Measurements from ENCODE around the gene INCENP. TPM values are rescaled to one million over a fixed set of nuclear protein-coding genes. Genes with fewer than 3 reads are reported as not detected.

INCENP gene
- total and polyA plus RNA-seq, 3 experiments from 2014 or later, result 3.1 to 69.5 (median 65.5) TPM

DNA sequence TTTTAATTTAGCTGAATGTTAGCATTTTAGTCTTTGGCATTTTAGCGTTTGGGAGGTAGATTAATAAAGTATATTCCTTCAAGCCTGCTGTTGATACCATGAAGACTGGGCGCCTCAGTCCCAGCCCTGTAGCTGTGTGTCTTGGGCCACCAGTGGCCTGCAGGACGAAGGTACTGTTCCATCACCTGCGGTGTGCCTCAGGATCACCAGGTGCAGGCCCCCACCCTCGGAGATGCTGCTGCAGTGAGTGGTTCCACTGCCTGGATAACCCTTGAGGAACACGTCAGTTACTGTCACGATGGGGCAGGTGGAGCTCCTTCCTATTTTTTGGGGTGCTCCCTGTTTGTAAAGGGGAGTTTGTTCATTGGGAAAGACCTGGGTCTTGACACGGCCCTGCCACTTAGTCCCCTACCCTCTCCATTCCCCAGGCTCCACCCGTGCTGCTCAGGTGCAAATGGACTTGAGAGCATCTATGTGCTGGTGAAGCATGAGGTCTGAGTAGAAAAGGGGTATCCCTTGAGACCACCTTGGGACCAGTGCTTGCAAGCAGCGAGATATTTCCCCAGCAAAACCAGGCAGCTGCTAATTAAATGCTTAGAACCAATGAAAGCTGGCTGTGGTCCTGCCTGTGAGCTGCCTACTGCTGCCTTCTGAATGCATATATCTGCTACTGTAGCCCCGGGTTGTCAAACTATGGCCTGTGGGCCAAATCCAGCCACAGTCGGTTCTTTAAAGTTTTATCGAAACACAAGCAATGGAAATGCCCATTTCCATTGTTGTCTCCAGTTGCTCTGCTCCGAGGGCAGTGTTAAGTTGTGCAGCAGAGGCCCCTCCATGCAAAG lies 28.7 kb downstream of the INCENP start:
- no peaks in the 10 kb centered on the region for H3K4me1 ChIP-seq (ENCODE audit: insufficient read depth, low read length)
- H3K27ac ChIP-seq (ENCODE audit: low read depth, low read length), result no peak overlapping the region
- Mint-ChIP-seq H3K36me3 (peaks cover 4 to 57% (median 14%) of the 10 kb centered on the region in 3 donors), H3K27me3 (no peaks in the 10 kb centered on the region), H3K27ac (no peak overlapping the region), H3K4me3 (no peak overlapping the region), H3K4me1 (no peaks in the 10 kb centered on the region), H3K9me3 (no peaks in the 10 kb centered on the region)
- H3K9me3 ChIP-seq (ENCODE audit: low read length), result no peaks in the 10 kb centered on the region
- peaks cover 15% of the 10 kb centered on the region for H3K36me3 ChIP-seq (ENCODE audit: insufficient read depth, low read length)
- no peaks in the 10 kb centered on the region for H3K27me3 ChIP-seq (ENCODE audit: insufficient read depth, low read length, poor library complexity, severe bottlenecking)
- no peak overlapping the region for H3K4me3 ChIP-seq (ENCODE audit: low read length)
- ChIA-PET POLR2A (no interaction called here), CTCF (no interaction called here)
- no peak for DNase-seq

DNA sequence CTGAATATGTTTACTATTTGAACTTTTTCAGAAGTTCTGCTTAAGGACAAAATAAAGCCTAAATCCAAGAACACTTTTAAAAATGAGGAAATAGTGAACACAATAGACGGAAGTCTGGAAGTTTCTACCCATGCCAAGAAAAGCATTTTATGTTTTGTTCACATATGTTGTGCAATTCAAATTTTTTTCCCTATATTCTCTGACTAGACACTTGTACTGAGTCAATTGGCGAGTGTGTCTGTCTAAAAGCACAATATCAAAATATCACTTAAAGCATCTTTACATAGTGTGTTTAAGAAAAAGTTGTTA lies 29.2 kb downstream of the INCENP start:
- H3K9me3 Mint-ChIP-seq, result no peaks in the 10 kb centered on the region
- Histone ChIP-seq H3K4me1 (ENCODE audit: insufficient read depth, low read length) (no peaks in the 10 kb centered on the region), H3K27me3 (ENCODE audit: insufficient read depth, low read length, poor library complexity, severe bottlenecking) (no peaks in the 10 kb centered on the region), H3K4me3 (ENCODE audit: low read length) (no peak overlapping the region), H3K9me3 (ENCODE audit: low read length) (no peaks in the 10 kb centered on the region), H3K27ac (ENCODE audit: low read depth, low read length) (no peak overlapping the region), H3K36me3 (ENCODE audit: insufficient read depth, low read length) (peaks cover 10% of the 10 kb centered on the region)
- DNase-seq, result no peak
- peaks cover 4 to 51% (median 10%) of the 10 kb centered on the region in 3 donors for H3K36me3 Mint-ChIP-seq
- POLR2A ChIA-PET, result no interaction called here
- no peaks in the 10 kb centered on the region for H3K4me1 Mint-ChIP-seq
- CTCF ChIA-PET, result no interaction called here
- H3K4me3 Mint-ChIP-seq, result no peak overlapping the region
- H3K27me3 Mint-ChIP-seq, result no peaks in the 10 kb centered on the region
- no peak overlapping the region for H3K27ac Mint-ChIP-seq

DNA sequence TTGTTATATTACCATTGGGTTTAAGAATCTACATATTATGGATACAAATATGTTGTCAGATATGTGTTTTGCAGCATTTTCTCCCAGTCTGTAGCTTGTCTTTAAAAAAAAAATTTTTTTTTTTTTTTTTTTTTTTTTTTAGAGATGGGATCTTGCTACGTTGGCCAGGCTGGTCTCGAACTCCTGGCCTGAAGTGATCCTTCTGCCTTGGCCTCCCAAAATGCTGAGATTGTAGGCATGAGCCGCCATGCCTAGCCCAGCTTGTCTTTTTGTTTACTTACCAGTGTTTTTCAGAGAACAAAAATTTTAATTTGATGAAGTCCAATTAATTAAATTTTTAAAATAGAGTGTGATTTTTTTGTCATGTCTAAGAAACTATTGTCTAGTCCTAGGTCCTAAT lies 29.8 kb downstream of the INCENP start:
- no peak overlapping the region for H3K4me3 ChIP-seq (ENCODE audit: low read length)
- Mint-ChIP-seq H3K4me3 (no peak overlapping the region), H3K27me3 (peaks cover under 1 to 2% of the 10 kb centered on the region in 2 donors), H3K36me3 (peaks cover 4 to 47% (median 9%) of the 10 kb centered on the region in 3 donors), H3K4me1 (no peaks in the 10 kb centered on the region), H3K27ac (no peak overlapping the region), H3K9me3 (no peaks in the 10 kb centered on the region)
- DNase-seq, result no peak
- H3K9me3 ChIP-seq (ENCODE audit: low read length), result no peaks in the 10 kb centered on the region
- peaks cover 10% of the 10 kb centered on the region for H3K36me3 ChIP-seq (ENCODE audit: insufficient read depth, low read length)
- ChIA-PET CTCF (no interaction called here), POLR2A (no interaction called here)
- H3K27ac ChIP-seq (ENCODE audit: low read depth, low read length), result no peak overlapping the region
- no peaks in the 10 kb centered on the region for H3K4me1 ChIP-seq (ENCODE audit: insufficient read depth, low read length)
- no peaks in the 10 kb centered on the region for H3K27me3 ChIP-seq (ENCODE audit: insufficient read depth, low read length, poor library complexity, severe bottlenecking)

DNA sequence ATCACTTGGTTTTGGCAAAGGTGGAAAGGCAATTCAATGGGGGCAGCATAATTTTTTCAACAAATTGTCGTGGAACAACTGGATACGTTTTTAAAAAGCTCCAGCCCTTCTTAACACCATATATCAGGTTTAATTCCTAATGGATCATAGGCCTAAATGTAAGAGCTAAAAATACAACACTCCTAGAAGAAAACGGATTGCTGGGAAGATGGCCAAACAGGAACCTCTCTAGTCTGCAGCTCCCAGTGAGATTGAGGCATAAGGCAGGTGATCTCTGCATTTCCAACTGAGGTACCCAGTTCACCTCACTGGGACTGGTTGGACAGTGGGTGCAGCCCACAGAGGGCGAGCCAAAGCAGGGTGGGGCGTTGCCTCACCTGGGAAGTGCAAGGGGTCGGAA lies 33.8 kb downstream of the INCENP start:
- Histone ChIP-seq H3K27me3 (ENCODE audit: insufficient read depth, low read length, poor library complexity, severe bottlenecking) (no peaks in the 10 kb centered on the region), H3K4me3 (ENCODE audit: low read length) (no peak overlapping the region), H3K27ac (ENCODE audit: low read depth, low read length) (no peak overlapping the region), H3K9me3 (ENCODE audit: low read length) (no peaks in the 10 kb centered on the region), H3K36me3 (ENCODE audit: insufficient read depth, low read length) (no peaks in the 10 kb centered on the region), H3K4me1 (ENCODE audit: insufficient read depth, low read length) (no peaks in the 10 kb centered on the region)
- Mint-ChIP-seq H3K9me3 (peaks cover 0 to 5% (median 0%) of the 10 kb centered on the region in 5 donors), H3K27me3 (peaks cover 24 to 42% of the 10 kb centered on the region in 2 donors), H3K27ac (no peak overlapping the region), H3K36me3 (peaks cover 3 to 8% (median 7%) of the 10 kb centered on the region in 3 donors), H3K4me1 (no peaks in the 10 kb centered on the region), H3K4me3 (no peak overlapping the region)
- CTCF ChIA-PET, result interaction anchor here (1.3 kb wide), 1 partner anchor 13 kb away, joined by 3 read pairs; no protein-coding TSS in a partner anchor
- no peak for DNase-seq
- POLR2A ChIA-PET, result no interaction called here

DNA sequence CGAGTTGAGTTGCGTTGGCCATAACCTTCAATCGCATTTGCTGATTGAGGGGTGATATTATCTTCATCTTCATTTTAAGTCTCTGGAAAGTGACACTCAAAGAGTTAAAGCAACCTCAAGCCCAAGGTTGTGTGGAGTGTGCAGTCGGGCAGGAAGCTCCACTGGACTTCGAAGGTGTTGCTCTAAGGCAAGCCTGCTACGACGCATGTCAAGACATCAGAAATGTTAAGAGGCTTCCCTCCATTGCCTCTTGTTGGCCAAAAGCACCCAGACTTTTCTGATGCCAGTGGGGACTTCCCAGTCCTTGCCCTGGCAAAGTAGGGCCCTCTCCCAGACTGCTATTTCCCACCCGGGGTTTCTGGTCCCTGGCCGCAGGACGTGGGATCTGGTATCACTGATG lies 42.6 kb downstream of the INCENP start:
- H3K27ac ChIP-seq (ENCODE audit: low read depth, low read length), result no peak overlapping the region
- no peaks in the 10 kb centered on the region for H3K36me3 ChIP-seq (ENCODE audit: insufficient read depth, low read length)
- peaks cover under 1% of the 10 kb centered on the region for H3K27me3 ChIP-seq (ENCODE audit: insufficient read depth, low read length, poor library complexity, severe bottlenecking)
- H3K9me3 ChIP-seq (ENCODE audit: low read length), result no peaks in the 10 kb centered on the region
- Mint-ChIP-seq H3K27ac (peak overlapping the region in 1 of 8 donors; percentile 30), H3K36me3 (no peaks in the 10 kb centered on the region), H3K27me3 (peaks cover 28 to 74% of the 10 kb centered on the region in 2 donors), H3K9me3 (no peaks in the 10 kb centered on the region), H3K4me1 (peaks cover 2 to 3% (median 2%) of the 10 kb centered on the region in 3 donors), H3K4me3 (no peak overlapping the region)
- H3K4me3 ChIP-seq (ENCODE audit: low read length), result no peak overlapping the region
- H3K4me1 ChIP-seq (ENCODE audit: insufficient read depth, low read length), result peaks cover 1% of the 10 kb centered on the region
- ChIA-PET CTCF (no interaction called here), POLR2A (no interaction called here)
- DNase-seq, result no peak

DNA sequence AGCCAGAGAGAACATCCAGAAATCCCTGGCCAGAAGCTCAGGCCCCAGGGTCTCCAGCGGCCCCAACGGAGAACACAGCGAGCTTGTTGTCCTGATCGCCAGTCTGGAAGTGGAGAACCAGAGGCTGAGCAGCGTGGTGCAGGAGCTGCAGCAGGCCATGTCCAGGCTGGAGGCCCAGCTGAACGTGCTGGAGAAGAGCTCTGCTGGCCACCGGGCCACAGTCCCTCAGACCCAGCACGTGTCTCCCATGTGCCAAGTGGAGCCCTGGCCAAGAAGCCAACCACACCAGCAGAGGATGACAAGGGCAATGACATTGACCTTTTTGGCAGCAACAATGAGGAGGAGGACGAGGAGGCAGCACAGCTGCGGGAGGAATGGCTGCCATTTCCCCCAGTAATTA lies 45.6 kb downstream of the INCENP start:
- Mint-ChIP-seq H3K4me3 (no peak overlapping the region), H3K4me1 (peaks cover 4 to 6% (median 5%) of the 10 kb centered on the region in 3 donors), H3K36me3 (no peaks in the 10 kb centered on the region), H3K27ac (no peak overlapping the region), H3K9me3 (no peaks in the 10 kb centered on the region), H3K27me3 (peaks cover 30 to 71% of the 10 kb centered on the region in 2 donors)
- ChIA-PET POLR2A (no interaction called here), CTCF (interaction anchor here (1.8 kb wide), 1 partner anchor 38 kb away, joined by 4 read pairs; no protein-coding TSS in a partner anchor)
- no peak overlapping the region for H3K27ac ChIP-seq (ENCODE audit: low read depth, low read length)
- H3K4me3 ChIP-seq (ENCODE audit: low read length), result no peak overlapping the region
- no peak for DNase-seq
- peaks cover 6% of the 10 kb centered on the region for H3K27me3 ChIP-seq (ENCODE audit: insufficient read depth, low read length, poor library complexity, severe bottlenecking)
- peaks cover 4% of the 10 kb centered on the region for H3K4me1 ChIP-seq (ENCODE audit: insufficient read depth, low read length)
- no peaks in the 10 kb centered on the region for H3K36me3 ChIP-seq (ENCODE audit: insufficient read depth, low read length)
- H3K9me3 ChIP-seq (ENCODE audit: low read length), result no peaks in the 10 kb centered on the region

DNA sequence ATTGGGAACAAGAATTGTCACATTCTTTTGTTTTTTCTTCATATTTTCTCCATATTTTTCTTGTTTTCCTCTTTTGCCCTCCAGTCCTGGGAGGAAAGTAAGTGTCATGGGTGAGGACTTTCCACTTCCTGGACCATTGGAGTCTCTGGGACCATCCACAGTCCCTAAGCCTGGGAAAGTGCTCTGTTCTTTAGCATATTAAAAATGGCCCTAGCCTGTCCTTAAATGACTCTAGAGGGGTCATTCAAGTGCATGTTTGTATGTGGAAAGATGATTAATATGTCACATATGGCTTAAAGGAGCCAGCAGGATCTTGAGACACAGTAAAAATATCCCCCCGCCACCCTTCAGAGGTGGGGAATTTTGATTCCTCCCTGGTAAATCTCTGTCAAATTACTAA lies 46.1 kb downstream of the INCENP start:
- H3K27ac Mint-ChIP-seq, result no peak overlapping the region
- POLR2A ChIA-PET, result no interaction called here
- DNase-seq, result no peak
- Histone ChIP-seq H3K27ac (ENCODE audit: low read depth, low read length) (no peak overlapping the region), H3K27me3 (ENCODE audit: insufficient read depth, low read length, poor library complexity, severe bottlenecking) (peaks cover 6% of the 10 kb centered on the region), H3K4me3 (ENCODE audit: low read length) (no peak overlapping the region), H3K4me1 (ENCODE audit: insufficient read depth, low read length) (peaks cover 4% of the 10 kb centered on the region), H3K36me3 (ENCODE audit: insufficient read depth, low read length) (no peaks in the 10 kb centered on the region), H3K9me3 (ENCODE audit: low read length) (no peaks in the 10 kb centered on the region)
- H3K4me3 Mint-ChIP-seq, result no peak overlapping the region
- peaks cover 4 to 6% (median 5%) of the 10 kb centered on the region in 3 donors for H3K4me1 Mint-ChIP-seq
- peaks cover 28 to 71% of the 10 kb centered on the region in 2 donors for H3K27me3 Mint-ChIP-seq
- no peaks in the 10 kb centered on the region for H3K36me3 Mint-ChIP-seq
- CTCF ChIA-PET, result interaction anchor here (1.8 kb wide), 1 partner anchor 37 kb away, joined by 4 read pairs; no protein-coding TSS in a partner anchor
- no peaks in the 10 kb centered on the region for H3K9me3 Mint-ChIP-seq

DNA sequence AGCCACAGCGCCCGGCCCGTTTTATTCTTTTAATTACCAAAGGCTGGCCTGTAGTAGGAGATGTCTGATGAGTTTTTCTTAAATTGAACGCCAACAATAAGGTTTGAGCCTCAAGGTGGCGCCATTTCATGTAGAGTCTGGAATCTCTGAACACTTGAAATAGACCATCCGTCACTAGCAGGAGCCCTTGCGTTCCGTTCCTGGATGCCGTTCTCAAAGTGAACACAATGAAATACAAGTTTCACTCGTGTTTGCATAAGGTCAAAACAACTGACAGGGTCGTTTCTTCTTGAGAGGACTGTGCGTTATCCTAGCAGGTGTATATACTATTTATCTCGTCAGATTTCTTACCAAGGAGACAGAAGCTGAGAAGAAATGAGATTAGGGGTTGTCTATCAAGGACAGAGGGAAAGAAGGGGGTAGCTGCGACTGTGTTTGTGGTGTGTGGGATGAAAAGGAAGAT lies 47.5 kb downstream of the INCENP start:
- Mint-ChIP-seq H3K4me3 (peak overlapping the region in 2 of 7 donors; percentile 4 to 58), H3K4me1 (peaks cover 4 to 6% (median 5%) of the 10 kb centered on the region in 3 donors), H3K27ac (peak overlapping the region in 1 of 8 donors; percentile 0), H3K27me3 (peaks cover 24 to 64% of the 10 kb centered on the region in 2 donors), H3K9me3 (no peaks in the 10 kb centered on the region), H3K36me3 (no peaks in the 10 kb centered on the region)
- peaks cover 4% of the 10 kb centered on the region for H3K4me1 ChIP-seq (ENCODE audit: insufficient read depth, low read length)
- POLR2A ChIA-PET, result no interaction called here
- no peaks in the 10 kb centered on the region for H3K9me3 ChIP-seq (ENCODE audit: low read length)
- H3K27ac ChIP-seq (ENCODE audit: low read depth, low read length), result no peak overlapping the region
- DNase-seq, result peak; percentile 46 to 77 (median 57)
- H3K27me3 ChIP-seq (ENCODE audit: insufficient read depth, low read length, poor library complexity, severe bottlenecking), result peaks cover 6% of the 10 kb centered on the region
- CTCF ChIA-PET, result interaction anchor here (0.9 to 2.2 kb wide), 11 partner anchors 13 to 273 kb away, joined by 3 to 5 read pairs (median 3); no protein-coding TSS in a partner anchor
- no peak overlapping the region for H3K4me3 ChIP-seq (ENCODE audit: low read length)
- no peaks in the 10 kb centered on the region for H3K36me3 ChIP-seq (ENCODE audit: insufficient read depth, low read length)
